HepG2 (cell line): Measurements from ENCODE around the gene POLR2H. TPM values are rescaled to one million over a fixed set of nuclear protein-coding genes. Genes with fewer than 3 reads are reported as not detected.

Experiments
- CC2D1A ChIP-seq: sonication (generic); formaldehyde crosslinking; IDR thresholded peaks from 2 replicates; pipeline ENCODE4 v1.8.1; 2023; ENCODE audit warnings: mild to moderate bottlenecking, missing genetic modification reagents
- EED ChIP-seq: sonication (generic); formaldehyde crosslinking; IDR thresholded peaks from 2 replicates; pipeline ENCODE4 v1.5.0; 2020; ENCODE audit warnings: mild to moderate bottlenecking, missing genetic modification reagents
- FOXP1 ChIP-seq, 2 experiments: fragments of 450-650 bp in 1 of 2; IDR thresholded peaks; 2 replicates each; pipeline ENCODE4 v1.6.1; 2017 to 2018; ENCODE audit warnings: antibody characterized with exemption in 1 of 2
- MXI1 ChIP-seq: IDR thresholded peaks from 3 replicates; pipeline ENCODE4 v1.6.1; 2012; ENCODE audit warnings: low read depth, low read length, inconsistent platforms, borderline replicate concordance
- NR2F2 ChIP-seq: IDR thresholded peaks from 2 replicates; pipeline ENCODE4 v1.6.1; 2012; ENCODE audit warnings: low read depth, inconsistent platforms, borderline replicate concordance
- RCOR2 ChIP-seq: IDR thresholded peaks from 2 replicates; pipeline ENCODE4 v1.6.1; 2016; ENCODE audit warnings: missing biosample characterization, missing genetic modification reagents
- ZNF136 ChIP-seq: sonication (generic); formaldehyde crosslinking; IDR thresholded peaks from 2 replicates; pipeline ENCODE4 v1.8.1; 2022; ENCODE audit warnings: low read depth, mild to moderate bottlenecking, moderate library complexity, missing genetic modification reagents
- ZNF260 ChIP-seq: sonication (generic); formaldehyde crosslinking; IDR thresholded peaks from 2 replicates; pipeline ENCODE4 v1.4.0; 2020; ENCODE audit warnings: missing genetic modification reagents, low read depth, mild to moderate bottlenecking, borderline replicate concordance
- ZNF644 ChIP-seq: IDR thresholded peaks from 2 replicates; pipeline ENCODE4 v1.6.1; 2016; ENCODE audit warnings: low read depth
- polyA plus RNA-seq, 8 experiments: library from polyadenylated mRNA; depleted of rRNA in 3 of 8; stranded (reverse) in 7 of 8; unstranded in 1 of 8; fragments of >200 nt; fragmentation: Illumina TruSeq in 4 of 8; extraction: Trizol in 4 of 8; gene quantifications; 2 replicates each; pipeline versions ENCODE4 v1.2.1 to v1.2.3, GENCODE V29; 2011 to 2016; ENCODE audit warnings: low read depth in 4 of 8, missing spikeins in 1 of 8, mixed read lengths in 1 of 8; ENCODE audit not compliant: insufficient read depth in 1 of 8
- total RNA-seq, 5 experiments: library from RNA; depleted of rRNA; stranded (reverse); fragments of >200 nt; fragmentation: Illumina TruSeq; extraction: Trizol; gene quantifications; 2 replicates each; pipeline ENCODE4 v1.2.3, GENCODE V29; 2016; ENCODE audit warnings: low read depth in 1 of 5
- TF ChIP-seq, protein P1 (sequence below): sonication (generic); formaldehyde crosslinking; IDR thresholded peaks from 2 replicates; pipeline ENCODE4 v1.4.0; 2020; ENCODE audit warnings: missing genetic modification reagents
- TF ChIP-seq, protein P2 (sequence below): sonication (generic); formaldehyde crosslinking; IDR thresholded peaks from 2 replicates; pipeline ENCODE4 v1.4.0; 2020; ENCODE audit warnings: missing genetic modification reagents, mild to moderate bottlenecking, borderline replicate concordance
- TF ChIP-seq, protein P3 (sequence below): sonication (generic); formaldehyde crosslinking; IDR thresholded peaks from 2 replicates; pipeline ENCODE4 v1.9.0; 2022; ENCODE audit warnings: missing genetic modification reagents, mild to moderate bottlenecking, borderline replicate concordance
- TF ChIP-seq, protein P4 (sequence below): conservative IDR thresholded peaks from 2 replicates; pipeline ENCODE4 v1.6.1; 2018; ENCODE audit warnings: missing genetic modification reagents
- TF ChIP-seq, protein P5 (sequence below): sonication (generic); formaldehyde crosslinking; IDR thresholded peaks from 2 replicates; pipeline ENCODE4 v1.4.0; 2020; ENCODE audit warnings: missing genetic modification reagents, low read depth, mild to moderate bottlenecking, borderline replicate concordance

Gene POLR2H
- total and polyA plus RNA-seq, 2 of the 13 experiments (the other 11 are each of a cell fraction or from before 2014, with no cell fraction given): 118 to 194 TPM

DNA sequence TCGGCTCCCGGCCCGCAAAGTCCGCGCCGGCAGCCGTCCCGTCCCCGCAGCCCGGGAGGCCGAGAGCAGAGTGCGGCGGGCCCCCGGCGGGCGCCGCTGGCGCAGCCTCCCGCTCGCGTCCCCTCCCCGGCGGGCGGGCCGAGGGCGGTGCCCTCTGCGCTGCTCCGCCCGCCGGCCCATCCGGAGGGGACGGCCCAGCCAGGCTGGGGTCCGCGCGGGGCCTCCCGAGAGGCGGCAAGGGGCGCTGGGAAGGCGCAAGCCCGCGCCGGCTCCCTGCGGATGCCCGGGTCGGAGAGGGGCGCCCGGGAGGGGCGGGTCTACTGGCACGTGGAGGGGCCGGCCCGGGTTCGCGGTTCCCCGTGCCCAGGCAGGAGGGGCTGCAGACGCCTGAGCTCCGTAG lies at the start of gene POLR2H, which contains the start of gene CLCN2 (continued):
- TF ChIP-seq, protein P1, sequence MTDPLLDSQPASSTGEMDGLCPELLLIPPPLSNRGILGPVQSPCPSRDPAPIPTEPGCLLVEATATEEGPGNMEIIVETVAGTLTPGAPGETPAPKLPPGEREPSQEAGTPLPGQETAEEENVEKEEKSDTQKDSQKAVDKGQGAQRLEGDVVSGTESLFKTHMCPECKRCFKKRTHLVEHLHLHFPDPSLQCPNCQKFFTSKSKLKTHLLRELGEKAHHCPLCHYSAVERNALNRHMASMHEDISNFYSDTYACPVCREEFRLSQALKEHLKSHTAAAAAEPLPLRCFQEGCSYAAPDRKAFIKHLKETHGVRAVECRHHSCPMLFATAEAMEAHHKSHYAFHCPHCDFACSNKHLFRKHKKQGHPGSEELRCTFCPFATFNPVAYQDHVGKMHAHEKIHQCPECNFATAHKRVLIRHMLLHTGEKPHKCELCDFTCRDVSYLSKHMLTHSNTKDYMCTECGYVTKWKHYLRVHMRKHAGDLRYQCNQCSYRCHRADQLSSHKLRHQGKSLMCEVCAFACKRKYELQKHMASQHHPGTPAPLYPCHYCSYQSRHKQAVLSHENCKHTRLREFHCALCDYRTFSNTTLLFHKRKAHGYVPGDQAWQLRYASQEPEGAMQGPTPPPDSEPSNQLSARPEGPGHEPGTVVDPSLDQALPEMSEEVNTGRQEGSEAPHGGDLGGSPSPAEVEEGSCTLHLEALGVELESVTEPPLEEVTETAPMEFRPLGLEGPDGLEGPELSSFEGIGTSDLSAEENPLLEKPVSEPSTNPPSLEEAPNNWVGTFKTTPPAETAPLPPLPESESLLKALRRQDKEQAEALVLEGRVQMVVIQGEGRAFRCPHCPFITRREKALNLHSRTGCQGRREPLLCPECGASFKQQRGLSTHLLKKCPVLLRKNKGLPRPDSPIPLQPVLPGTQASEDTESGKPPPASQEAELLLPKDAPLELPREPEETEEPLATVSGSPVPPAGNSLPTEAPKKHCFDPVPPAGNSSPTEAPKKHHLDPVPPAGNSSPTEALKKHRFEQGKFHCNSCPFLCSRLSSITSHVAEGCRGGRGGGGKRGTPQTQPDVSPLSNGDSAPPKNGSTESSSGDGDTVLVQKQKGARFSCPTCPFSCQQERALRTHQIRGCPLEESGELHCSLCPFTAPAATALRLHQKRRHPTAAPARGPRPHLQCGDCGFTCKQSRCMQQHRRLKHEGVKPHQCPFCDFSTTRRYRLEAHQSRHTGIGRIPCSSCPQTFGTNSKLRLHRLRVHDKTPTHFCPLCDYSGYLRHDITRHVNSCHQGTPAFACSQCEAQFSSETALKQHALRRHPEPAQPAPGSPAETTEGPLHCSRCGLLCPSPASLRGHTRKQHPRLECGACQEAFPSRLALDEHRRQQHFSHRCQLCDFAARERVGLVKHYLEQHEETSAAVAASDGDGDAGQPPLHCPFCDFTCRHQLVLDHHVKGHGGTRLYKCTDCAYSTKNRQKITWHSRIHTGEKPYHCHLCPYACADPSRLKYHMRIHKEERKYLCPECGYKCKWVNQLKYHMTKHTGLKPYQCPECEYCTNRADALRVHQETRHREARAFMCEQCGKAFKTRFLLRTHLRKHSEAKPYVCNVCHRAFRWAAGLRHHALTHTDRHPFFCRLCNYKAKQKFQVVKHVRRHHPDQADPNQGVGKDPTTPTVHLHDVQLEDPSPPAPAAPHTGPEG (CRISPR knock-in tag): peak; percentile 60; the same call in 1 of the 2 replicates
- TF ChIP-seq, protein P2, sequence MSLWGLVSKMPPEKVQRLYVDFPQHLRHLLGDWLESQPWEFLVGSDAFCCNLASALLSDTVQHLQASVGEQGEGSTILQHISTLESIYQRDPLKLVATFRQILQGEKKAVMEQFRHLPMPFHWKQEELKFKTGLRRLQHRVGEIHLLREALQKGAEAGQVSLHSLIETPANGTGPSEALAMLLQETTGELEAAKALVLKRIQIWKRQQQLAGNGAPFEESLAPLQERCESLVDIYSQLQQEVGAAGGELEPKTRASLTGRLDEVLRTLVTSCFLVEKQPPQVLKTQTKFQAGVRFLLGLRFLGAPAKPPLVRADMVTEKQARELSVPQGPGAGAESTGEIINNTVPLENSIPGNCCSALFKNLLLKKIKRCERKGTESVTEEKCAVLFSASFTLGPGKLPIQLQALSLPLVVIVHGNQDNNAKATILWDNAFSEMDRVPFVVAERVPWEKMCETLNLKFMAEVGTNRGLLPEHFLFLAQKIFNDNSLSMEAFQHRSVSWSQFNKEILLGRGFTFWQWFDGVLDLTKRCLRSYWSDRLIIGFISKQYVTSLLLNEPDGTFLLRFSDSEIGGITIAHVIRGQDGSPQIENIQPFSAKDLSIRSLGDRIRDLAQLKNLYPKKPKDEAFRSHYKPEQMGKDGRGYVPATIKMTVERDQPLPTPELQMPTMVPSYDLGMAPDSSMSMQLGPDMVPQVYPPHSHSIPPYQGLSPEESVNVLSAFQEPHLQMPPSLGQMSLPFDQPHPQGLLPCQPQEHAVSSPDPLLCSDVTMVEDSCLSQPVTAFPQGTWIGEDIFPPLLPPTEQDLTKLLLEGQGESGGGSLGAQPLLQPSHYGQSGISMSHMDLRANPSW (CRISPR knock-in tag): no peak
- TF ChIP-seq CC2D1A (CRISPR knock-in tag) (no peak), EED (no peak), NR2F2 (no peak), RCOR2 (CRISPR knock-in tag) (no peak), ZNF644 (CRISPR knock-in tag) (no peak), ZNF136 (CRISPR knock-in tag) (no peak), MXI1 (no peak; the same call in 2 of the 3 replicates), ZNF260 (CRISPR knock-in tag) (no peak), FOXP1 (IDR thresholded peaks at IDR 0.05) (no peak), FOXP1 (CRISPR knock-in tag; IDR thresholded peaks at IDR 0.05) (no peak)
- TF ChIP-seq, protein P3, sequence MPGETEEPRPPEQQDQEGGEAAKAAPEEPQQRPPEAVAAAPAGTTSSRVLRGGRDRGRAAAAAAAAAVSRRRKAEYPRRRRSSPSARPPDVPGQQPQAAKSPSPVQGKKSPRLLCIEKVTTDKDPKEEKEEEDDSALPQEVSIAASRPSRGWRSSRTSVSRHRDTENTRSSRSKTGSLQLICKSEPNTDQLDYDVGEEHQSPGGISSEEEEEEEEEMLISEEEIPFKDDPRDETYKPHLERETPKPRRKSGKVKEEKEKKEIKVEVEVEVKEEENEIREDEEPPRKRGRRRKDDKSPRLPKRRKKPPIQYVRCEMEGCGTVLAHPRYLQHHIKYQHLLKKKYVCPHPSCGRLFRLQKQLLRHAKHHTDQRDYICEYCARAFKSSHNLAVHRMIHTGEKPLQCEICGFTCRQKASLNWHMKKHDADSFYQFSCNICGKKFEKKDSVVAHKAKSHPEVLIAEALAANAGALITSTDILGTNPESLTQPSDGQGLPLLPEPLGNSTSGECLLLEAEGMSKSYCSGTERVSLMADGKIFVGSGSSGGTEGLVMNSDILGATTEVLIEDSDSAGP: no peak; the same call in 1 of the 2 replicates
- TF ChIP-seq, protein P4, sequence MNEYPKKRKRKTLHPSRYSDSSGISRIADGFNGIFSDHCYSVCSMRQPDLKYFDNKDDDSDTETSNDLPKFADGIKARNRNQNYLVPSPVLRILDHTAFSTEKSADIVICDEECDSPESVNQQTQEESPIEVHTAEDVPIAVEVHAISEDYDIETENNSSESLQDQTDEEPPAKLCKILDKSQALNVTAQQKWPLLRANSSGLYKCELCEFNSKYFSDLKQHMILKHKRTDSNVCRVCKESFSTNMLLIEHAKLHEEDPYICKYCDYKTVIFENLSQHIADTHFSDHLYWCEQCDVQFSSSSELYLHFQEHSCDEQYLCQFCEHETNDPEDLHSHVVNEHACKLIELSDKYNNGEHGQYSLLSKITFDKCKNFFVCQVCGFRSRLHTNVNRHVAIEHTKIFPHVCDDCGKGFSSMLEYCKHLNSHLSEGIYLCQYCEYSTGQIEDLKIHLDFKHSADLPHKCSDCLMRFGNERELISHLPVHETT: peak; percentile 56; the same call in 1 of the 2 replicates
- TF ChIP-seq, protein P5, sequence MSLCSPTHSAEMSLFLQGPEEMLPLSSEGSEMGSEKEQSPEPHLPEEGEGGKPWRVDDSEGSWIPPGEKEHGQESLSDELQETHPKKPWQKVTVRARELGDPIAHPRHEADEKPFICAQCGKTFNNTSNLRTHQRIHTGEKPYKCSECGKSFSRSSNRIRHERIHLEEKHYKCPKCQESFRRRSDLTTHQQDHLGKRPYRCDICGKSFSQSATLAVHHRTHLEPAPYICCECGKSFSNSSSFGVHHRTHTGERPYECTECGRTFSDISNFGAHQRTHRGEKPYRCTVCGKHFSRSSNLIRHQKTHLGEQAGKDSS: no peak
